Left cardiac atrium (tissue), 4 donors: Measurements from ENCODE around the gene COL6A5. TPM values are rescaled to one million over a fixed set of nuclear protein-coding genes. Genes with fewer than 3 reads are reported as not detected.
"Not testable (repeated sequence)": the region's sequence is repeated elsewhere in the genome, so short reads cannot be mapped to it uniquely, and the experiment has no call there.

ENCODE experiments used
- ATAC-seq, 2 donors: fragments of 200-7000 bp; cut with Tn5 transposase; one replicate each; pipeline ENCODE4 v1.9.1; 2020; ENCODE audit warnings: mild to moderate bottlenecking in 2 of 2, moderate library complexity in 2 of 2
- DNase-seq: peaks from one replicate; pipeline ENCODE4 v3.0.0-alpha.2; 2020
- intact Hi-C, 2 donors: fragments of 100-400 bp; cut with DNase I; formaldehyde crosslinking; loops; one replicate each; pipeline versions ENCODE4 v1.14.1 to v1.15.1; 2022 to 2023
- long read RNA-seq: library from polyadenylated mRNA; unstranded; transcript quantifications from one replicate; pipeline ENCODE4 v2.0.0, GENCODE V29; 2021
- total RNA-seq, 2 donors: library from RNA; stranded (reverse); fragmentation: NEBNext Ultra II Directional; extraction: Animal tissue kit (Norgen Biotek cat#: 25700); gene quantifications; one replicate each; pipeline ENCODE4 v1.2.1, GENCODE V29; 2021
- donor health status: DM: no; HTN: yes; CAD: no.
- donor health status: DM: no; HTN: yes; CAD: no; lungs with severe emphysema.
- donor health status: DM: yes; HTN: yes; CAD: no.
- donor health status: Dilated cardiomyopathy.

The COL6A5 gene, protein sequence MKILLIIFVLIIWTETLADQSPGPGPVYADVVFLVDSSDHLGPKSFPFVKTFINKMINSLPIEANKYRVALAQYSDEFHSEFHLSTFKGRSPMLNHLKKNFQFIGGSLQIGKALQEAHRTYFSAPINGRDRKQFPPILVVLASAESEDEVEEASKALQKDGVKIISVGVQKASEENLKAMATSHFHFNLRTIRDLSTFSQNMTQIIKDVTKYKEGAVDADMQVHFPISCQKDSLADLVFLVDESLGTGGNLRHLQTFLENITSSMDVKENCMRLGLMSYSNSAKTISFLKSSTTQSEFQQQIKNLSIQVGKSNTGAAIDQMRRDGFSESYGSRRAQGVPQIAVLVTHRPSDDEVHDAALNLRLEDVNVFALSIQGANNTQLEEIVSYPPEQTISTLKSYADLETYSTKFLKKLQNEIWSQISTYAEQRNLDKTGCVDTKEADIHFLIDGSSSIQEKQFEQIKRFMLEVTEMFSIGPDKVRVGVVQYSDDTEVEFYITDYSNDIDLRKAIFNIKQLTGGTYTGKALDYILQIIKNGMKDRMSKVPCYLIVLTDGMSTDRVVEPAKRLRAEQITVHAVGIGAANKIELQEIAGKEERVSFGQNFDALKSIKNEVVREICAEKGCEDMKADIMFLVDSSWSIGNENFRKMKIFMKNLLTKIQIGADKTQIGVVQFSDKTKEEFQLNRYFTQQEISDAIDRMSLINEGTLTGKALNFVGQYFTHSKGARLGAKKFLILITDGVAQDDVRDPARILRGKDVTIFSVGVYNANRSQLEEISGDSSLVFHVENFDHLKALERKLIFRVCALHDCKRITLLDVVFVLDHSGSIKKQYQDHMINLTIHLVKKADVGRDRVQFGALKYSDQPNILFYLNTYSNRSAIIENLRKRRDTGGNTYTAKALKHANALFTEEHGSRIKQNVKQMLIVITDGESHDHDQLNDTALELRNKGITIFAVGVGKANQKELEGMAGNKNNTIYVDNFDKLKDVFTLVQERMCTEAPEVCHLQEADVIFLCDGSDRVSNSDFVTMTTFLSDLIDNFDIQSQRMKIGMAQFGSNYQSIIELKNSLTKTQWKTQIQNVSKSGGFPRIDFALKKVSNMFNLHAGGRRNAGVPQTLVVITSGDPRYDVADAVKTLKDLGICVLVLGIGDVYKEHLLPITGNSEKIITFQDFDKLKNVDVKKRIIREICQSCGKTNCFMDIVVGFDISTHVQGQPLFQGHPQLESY (N-terminal part only)
- not detected for total RNA-seq
- long read RNA-seq: 0 reads

DNA sequence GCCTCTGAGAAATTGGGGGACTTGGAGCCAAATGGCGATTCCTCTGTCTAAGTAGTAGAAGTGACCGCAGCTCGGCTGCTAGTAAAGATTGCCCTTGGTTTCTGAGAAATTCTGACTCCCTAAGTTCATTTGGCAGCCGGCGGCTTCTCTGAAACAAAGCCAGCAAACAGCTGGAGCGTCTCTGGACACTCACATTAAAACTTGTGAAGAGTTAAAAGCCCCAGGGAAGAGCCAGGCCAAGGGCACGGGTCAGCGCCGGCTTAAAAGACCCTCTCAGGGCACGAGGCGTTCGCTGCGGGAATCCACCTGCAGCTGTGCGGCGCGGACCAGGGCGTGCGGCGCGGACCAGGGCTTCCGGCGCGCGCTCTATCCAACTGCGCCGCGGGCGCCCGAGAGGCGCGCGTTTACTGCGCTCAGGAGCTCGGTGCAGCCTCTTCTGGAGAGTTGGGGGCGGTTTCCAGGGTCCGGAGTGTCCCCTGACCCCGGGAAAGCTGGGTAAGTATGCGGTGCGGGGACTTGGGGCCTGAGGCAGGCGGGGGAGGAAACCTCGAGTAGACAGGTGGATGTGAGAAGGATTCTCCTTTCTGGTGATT lies at the start of gene COL6A5:
Gene COL6A5, plus strand, starts transcription at position 186 of the 593 bp plus-strand sequence. CDS start 27,967 bp downstream, outside the sequence.
- DNase-seq (peak; percentile 19), ATAC-seq (no peak)
- intact Hi-C loops: no loop called here

DNA sequence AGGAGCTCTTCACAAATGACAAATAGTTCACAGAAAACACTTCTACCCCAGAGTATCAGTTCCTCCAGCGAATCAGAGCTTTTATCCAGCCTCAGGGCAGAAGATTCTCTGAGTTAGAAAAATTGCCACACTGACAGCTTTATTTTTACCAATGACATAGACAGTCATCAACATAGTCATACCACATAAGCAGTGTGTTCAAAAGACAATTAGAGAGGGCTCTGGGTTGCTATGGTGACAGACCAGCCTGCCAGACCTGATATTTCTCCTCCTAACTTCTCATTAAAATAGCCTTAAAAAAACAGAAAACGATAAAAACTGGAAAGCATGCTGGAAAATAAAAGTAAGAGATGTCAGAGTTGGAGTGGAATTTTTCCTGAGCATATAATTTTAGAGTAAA lies 45.9 kb upstream of the COL6A5 start:
- DNase-seq (no peak), ATAC-seq (no peak)
- intact Hi-C loops: no loop called here

DNA sequence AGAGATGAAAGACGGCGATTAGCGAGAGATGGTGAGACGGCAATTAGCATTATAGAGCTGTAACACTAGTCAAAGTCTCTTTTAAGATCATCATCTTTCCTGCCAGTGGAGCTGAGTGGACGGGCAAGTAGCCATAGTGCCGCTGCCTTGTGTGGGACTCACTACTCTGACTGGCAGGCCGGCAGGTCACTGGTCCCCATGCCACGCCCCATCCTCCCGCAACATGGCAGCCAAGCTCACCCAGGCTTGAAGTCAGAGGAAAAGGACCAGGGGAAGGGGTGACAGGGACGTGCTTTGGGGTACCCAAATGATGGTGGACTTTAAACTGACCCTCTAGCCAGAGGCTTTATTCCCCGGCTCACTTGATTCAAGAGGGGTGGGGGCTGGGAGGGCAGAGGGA lies 44.6 kb upstream of the COL6A5 start:
- intact Hi-C loops: no loop called here
- DNase-seq: no peak
- no peak for ATAC-seq

DNA sequence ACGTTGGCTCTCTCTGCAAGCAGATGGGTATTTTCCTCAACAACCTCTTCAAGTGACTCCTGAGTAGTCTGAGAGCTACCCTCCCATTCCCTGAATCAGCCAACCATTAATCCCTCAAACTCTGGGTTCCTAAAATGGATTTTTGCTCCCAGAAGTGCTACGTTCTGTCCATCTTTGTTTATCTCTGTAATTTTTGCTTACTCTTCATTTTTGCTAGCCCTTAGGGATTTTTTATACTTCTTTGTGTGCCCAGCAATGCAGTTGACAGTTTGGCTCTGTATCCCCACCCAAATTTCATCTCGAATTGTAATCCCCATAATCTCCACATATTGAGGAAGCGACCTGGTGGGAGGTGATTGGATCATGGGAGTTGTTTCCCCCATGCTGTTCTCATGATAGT lies 35.4 kb upstream of the COL6A5 start:
- ATAC-seq (no peak), DNase-seq (no peak)
- intact Hi-C loops: no loop called here

DNA sequence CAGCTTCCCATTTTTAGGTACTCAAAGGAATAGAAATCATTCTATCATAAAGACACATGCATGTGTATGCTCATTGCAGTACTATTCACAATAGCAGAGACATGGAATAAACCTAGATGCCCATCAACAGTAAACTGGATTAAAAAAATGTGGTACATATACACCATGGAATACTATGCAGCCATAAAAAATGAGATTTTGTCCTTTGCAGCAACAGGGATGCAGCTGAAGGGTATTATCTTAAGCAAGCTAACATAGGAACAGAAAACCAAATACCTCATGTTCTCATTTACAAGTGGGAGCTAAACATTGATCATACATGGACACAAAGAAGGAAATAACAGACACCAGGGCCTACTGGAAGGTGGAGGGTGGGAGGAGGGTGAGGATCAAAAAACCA lies 33.1 kb upstream of the COL6A5 start:
- ATAC-seq (no peak), DNase-seq (no peak)
- intact Hi-C loops: no loop called here

DNA sequence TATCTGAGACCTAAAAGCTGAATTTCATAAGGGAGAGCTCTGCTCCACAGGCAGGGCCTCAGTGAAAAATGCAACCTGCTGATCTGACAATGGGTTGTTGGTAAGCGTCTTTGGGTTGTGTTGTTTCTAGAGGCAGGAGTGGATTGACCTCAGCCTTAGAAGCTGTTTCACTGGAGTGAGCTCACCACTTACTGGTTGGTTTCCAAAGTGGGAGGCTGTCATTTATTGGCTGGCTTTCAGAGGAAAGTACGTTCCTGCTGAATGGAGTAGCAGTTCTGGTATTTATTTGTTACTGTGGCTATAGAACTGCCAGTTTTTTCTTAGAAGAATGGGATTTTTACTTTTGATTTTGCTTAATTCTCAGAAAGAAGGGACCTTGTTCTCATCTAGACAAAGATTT lies 29.3 kb upstream of the COL6A5 start:
- intact Hi-C loops: no loop called here
- DNase-seq (no peak), ATAC-seq (peak in 1 of 2 donors; percentile 86)

DNA sequence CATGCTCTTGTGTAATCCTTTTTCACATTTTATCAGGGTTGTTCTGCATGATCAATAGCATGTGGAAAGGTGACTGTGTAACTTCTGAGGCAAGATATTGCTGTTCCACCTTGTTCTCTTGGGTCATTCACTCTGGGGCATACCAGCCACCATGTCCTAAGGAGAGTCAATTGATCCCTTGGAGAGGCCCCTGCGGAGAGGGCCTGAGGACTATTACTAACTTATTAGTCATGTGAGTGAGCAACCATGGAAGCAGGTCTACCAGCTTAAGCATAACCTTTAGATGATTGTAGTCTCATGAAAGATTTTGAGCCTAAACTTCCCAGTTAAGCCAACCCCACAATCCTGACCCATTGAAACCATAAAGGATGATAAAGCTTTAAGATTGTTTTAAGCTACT lies 22.0 kb upstream of the COL6A5 start:
- DNase-seq (no peak), ATAC-seq (no peak)
- intact Hi-C loops: no loop called here

DNA sequence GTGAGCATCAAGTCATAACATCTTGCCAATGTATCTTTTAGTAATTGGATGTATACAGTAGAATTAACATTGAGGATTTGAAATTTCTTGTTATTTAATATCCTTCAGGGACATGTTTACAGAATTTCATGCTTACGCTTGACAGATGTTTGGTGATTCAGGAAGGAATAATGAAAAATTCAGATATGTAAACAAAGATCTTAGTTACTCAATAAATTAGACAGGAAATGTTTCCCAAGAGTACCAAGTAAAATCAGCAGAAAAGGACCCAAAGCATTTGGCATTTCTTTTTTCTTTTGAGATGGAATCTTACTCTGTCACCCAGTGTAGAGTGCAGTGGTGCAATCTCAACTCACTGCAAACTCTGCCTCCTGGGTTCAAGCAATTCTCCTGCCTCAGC lies 4.7 kb upstream of the COL6A5 start:
- intact Hi-C loops: no loop called here
- DNase-seq (no peak), ATAC-seq (no peak)

DNA sequence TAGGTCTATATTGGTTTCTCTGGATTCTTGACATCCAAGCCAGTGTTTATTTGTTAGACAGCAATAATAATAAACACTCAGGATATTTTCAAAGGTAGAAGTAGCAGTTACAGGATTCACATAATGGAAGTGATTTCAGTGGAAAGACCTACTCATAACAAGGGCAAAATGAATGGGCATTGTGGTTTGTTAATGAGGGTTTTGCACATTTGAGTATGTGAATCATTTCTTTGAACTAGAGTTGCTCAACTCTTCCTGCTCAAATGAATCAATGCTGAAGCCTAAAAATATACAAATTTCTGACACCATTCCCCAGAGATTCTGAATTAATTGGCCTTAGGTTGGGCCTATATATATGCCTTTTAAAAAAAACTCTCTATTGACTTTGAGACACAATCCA lies 4.1 kb upstream of the COL6A5 start:
- no peak for ATAC-seq
- no peak for DNase-seq
- intact Hi-C loops: no loop called here

DNA sequence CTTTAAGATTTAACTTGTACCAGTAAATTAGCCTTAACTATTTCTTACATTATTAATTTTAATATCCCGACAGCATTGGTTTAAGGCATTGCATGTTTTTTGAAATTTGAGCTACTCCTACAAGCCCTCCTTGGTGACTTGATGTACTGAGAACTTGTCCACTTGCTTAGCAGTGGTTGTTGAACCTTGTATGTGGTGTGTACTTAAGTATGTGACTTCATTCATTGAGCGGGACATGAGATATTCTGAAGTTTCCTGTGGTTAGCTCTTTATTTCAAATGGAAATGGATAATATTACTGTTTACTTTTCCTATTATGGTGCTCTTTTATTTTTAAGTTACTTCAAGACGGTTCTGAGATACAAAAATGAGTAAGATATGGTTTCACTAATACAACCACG lies 3.6 kb upstream of the COL6A5 start:
- DNase-seq (no peak), ATAC-seq (no peak)
- intact Hi-C loops: no loop called here

DNA sequence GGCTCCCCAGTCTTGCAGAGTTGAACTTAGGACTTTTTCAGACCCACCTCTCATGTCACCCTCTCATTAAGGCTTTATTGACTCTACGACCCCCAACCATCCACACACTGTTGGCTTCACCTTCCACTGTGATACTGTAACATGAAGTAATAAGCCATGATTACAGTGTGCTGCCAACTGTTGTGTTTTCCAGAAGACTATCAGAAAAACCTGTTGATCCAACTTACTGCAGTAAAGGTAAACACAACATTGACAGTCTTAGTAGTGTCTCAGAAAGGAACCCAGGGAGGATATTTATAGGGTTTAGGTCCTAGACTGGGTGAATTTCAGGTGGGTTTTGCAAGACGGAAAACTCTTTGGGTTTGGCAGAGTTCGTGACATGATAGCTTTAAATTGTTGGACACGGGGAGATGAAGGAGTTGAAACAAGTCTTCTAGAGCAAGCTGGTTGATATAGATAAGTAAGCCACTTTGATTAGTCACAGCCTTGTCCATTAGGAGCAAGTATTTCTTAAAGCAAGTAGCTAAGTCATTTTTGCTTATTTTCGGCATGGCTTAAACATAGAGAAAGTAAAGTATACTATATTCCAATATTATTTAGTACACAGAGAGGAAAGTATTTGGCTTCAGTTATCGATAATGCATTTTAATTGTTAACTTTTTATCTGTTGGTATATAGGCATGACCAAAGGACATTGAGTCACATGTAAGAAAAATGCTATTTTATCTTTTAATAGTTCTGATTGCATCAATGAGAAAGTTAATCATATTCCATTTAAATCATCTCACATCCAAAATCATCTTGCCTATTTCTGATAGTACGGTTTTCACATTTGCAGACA lies 2.4 kb upstream of the COL6A5 start:
- no peak for ATAC-seq
- intact Hi-C loops: no loop called here

DNA sequence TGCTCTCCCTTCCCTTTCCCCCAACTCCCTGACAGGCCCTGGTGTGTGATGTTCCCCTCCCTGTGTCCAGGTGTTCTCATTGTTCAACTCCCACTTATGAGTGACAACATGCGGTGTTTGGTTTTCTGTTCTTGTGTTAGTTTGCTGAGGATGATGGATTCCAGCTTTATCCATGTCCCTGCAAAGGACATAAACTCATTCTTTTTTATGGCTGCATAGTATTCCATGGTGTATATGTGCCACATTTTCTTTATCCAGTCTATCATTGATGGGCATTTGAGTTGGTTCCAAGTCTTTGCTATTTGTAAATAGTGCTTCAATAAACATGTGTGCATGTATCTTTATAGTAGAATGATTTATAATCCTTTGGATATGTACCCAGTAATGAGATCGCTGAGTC lies 2.8 kb downstream of the COL6A5 start:
- ATAC-seq, DNase-seq, intact Hi-C loops: not testable (repeated sequence)

More for the DNA sequence above, 2.4 kb upstream of the COL6A5 start:
- no peak for DNase-seq

DNA sequence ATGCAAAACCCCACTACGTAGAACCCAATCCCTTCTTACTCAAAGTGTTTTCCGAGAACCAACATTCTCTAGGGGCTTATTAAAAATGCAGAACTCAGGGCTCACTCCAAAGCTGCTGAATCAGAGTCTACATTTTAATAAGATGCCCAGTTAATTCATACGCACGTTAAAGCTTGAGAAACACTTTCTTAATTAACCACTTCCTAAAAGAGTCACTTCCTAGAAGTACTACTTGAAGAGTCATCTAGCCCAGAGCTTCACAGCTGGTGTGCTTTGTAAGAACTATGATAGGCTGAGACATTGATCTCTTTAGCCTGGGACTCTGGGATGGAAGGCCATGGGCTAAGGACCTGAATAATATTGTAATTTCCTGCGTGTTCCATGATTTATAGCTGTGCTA lies 9.0 kb downstream of the COL6A5 start:
- DNase-seq (no peak), ATAC-seq (no peak)
- intact Hi-C loops: no loop called here

DNA sequence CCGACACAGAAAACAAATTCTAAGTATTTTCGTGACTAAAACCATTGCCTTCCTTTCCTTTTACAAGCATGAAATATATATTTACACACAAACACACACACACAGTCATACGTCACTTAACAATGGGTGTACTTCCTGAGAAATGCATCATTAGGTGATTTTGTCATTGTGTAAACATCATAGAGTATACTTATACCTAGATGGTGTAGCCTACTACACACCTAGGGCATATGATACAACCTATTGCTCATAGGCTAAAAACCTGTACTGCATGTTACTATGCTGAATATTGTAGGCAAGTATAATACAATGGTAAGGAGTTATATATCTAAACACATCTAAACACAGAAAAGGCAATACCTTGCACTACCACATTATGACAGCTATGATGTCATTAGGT lies 28.6 kb downstream of the COL6A5 start:
- ATAC-seq (no peak), DNase-seq (no peak)
- intact Hi-C loops: no loop called here

DNA sequence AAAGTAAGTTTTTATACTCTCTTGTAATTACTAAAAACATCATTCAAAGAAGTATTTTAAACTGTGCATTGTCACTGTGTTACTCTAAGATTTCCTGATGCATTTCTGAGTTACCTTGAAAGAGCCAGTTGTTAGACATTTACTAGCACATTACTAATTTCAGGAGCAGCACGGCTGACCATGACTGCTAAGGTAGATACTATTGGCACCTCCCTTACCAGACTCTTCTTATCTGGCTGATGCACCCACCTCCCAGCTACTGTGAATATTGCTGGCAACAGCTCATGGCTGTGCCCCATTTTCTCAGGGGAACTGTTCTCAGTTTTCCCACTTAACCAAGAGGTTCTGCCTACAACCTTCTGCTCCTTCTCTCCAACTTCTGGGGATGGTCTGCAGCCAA lies 29.4 kb downstream of the COL6A5 start:
- ATAC-seq: no peak
- intact Hi-C loops: no loop called here

DNA sequence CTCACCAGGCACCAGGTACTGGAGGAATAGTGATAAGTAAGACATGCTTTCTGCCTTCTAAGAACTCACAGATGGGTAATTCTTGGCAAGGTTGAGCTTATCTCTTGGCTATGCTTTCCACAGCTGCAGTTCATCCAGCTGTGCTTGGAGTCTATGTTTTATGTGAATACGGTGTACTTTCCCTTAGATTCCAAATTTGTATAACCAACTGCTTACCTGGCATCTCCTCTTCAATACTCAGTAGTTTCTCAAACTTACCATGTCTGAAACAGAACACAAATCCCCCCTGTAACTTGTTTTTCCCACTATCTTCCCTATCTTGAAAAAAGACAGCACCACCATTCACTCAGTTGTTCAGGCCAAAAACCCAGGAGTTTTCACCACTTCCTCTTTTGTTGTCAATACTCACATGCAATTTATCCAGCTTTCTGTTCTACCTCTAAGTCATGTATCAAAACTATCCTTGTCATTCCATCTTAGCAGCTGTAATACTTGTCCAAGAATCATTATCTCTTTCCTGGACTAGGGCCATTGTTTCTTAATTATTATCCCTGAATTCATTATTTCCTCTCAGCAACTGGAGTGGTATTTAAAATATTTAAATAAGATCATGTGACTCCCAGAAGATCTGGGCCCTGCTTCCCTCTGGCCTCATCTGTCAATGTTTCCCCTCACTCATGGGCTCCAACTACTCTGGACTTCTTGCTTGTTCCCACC lies 32.6 kb downstream of the COL6A5 start:
- no peak for ATAC-seq
- no peak for DNase-seq
- intact Hi-C loops: no loop called here

More for the DNA sequence above, 29.4 kb downstream of the COL6A5 start:
- no peak for DNase-seq

DNA sequence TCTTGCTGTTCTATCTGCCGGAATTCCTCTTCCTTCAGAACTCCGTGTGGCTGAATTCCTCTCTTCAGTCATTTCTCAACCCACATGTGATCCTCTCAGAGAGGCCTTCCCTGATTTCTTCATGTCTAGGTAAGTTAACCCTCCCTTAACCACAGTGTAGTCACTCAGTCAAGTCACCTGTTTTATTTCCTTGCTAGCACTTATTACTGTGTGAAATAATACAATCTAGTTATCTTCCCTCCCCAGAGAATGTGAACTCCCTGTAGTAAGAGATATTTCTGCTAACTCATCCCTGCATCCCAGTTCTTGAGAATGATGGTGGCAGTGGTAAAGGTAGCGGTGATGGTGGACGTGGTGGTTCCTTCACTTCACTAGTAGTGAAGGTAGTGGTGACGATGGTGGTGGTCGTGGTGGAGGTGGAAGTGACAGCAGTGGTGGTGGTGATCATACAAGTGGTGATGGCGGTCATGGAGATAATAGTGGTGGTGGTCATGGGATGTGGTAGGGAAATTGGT lies 33.3 kb downstream of the COL6A5 start:
- no peak for DNase-seq
- intact Hi-C loops: no loop called here
- ATAC-seq: no peak

DNA sequence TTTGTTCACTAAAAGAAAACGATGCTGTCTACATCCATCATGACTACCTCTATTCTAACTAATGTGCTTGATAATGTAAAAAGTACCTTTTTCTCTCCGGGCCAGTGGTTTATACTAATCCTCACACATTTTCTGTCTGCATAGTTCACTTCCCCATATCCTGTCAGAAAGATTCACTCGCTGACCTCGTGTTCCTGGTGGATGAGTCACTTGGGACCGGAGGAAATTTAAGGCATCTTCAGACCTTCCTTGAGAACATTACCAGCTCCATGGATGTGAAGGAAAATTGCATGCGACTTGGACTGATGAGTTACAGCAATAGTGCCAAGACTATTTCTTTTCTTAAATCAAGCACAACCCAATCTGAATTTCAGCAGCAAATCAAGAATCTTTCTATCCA lies 33.8 kb downstream of the COL6A5 start:
- ATAC-seq: no peak
- intact Hi-C loops: no loop called here
- no peak for DNase-seq
